ENCODE results near the gene CYBRD1. TPM values are rescaled to one million over a fixed set of nuclear protein-coding genes. Genes with fewer than 3 reads are reported as not detected.

The CYBRD1 gene
- total RNA-seq, 2 donors from 2014 or later, result 67.9 to 130 TPM

DNA sequence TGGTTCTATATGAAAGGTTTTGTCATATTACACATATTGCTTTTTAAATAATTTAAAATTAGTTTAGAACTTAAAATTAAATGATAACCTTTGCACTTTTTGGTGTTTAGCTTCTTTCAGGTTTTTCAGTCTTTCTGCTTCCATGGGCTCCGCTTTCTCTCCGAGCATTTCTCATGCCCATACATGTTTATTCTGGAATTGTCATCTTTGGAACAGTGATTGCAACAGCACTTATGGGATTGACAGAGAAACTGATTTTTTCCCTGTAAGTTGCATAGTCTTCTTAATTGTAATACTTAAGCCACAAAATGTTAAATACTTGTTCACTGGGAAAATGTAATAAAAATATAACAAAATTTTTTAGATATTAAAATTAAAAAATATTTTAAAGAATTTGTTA, 31.0 kb downstream of the CYBRD1 start:
- Histone ChIP-seq H3K4me3 (no peak overlapping the region), H3K27me3 (replicated peaks; ENCODE audit: insufficient read depth) (no peaks in the 10 kb centered on the region), H3K4me1 (replicated peaks) (no peaks in the 10 kb centered on the region), H3K36me3 (no peaks in the 10 kb centered on the region), H3K27ac (no peak overlapping the region), H3K9me3 (no peaks in the 10 kb centered on the region)
- DNase-seq (ENCODE audit: low spot score), result no peak
- intact Hi-C loops (cut with DNase I), result no loop called here
- TF ChIP-seq POLR2A (IDR thresholded peaks at IDR 0.05) (no peak), POLR2AphosphoS5 (IDR thresholded peaks at IDR 0.05) (no peak)
- TF ChIP-seq, protein P1, sequence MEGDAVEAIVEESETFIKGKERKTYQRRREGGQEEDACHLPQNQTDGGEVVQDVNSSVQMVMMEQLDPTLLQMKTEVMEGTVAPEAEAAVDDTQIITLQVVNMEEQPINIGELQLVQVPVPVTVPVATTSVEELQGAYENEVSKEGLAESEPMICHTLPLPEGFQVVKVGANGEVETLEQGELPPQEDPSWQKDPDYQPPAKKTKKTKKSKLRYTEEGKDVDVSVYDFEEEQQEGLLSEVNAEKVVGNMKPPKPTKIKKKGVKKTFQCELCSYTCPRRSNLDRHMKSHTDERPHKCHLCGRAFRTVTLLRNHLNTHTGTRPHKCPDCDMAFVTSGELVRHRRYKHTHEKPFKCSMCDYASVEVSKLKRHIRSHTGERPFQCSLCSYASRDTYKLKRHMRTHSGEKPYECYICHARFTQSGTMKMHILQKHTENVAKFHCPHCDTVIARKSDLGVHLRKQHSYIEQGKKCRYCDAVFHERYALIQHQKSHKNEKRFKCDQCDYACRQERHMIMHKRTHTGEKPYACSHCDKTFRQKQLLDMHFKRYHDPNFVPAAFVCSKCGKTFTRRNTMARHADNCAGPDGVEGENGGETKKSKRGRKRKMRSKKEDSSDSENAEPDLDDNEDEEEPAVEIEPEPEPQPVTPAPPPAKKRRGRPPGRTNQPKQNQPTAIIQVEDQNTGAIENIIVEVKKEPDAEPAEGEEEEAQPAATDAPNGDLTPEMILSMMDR (IDR thresholded peaks at IDR 0.05), result no peak
- 74% methylated on average over 2 of the region's 2 CpGs for WGBS

DNA sequence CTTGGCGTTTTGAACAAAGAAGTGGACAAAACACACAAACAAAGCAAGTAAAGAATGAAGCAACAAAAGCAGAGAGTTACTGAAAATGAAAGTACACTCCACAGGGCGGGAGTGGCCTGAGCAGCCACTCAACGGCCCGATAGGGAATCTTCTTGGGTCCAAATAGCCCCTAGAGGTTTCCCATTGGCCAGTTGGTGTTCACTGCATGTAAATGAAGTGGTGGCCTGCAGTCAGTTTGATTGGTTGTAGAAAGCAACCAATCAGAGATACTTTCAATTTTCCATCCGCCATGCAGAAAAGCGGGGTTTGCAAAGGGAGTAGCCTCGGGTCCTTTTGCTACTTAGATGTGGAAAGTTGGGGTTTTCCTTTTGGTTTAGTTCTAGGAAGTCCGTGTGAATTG, 31.6 kb downstream of the CYBRD1 start:
- no peaks in the 10 kb centered on the region for H3K9me3 ChIP-seq
- no peak overlapping the region for H3K27ac ChIP-seq
- no peaks in the 10 kb centered on the region for H3K4me1 ChIP-seq (replicated peaks)
- intact Hi-C loops (cut with DNase I), result no loop called here
- 91% methylated on average over 8 of the region's 8 CpGs for WGBS
- H3K36me3 ChIP-seq, result no peaks in the 10 kb centered on the region
- no peak for DNase-seq (ENCODE audit: low spot score)
- no peak overlapping the region for H3K4me3 ChIP-seq
- TF ChIP-seq POLR2AphosphoS5 (IDR thresholded peaks at IDR 0.05) (no peak), POLR2A (IDR thresholded peaks at IDR 0.05) (no peak)
- TF ChIP-seq, protein P1 (IDR thresholded peaks at IDR 0.05), result no peak
- H3K27me3 ChIP-seq (replicated peaks; ENCODE audit: insufficient read depth), result no peaks in the 10 kb centered on the region

DNA sequence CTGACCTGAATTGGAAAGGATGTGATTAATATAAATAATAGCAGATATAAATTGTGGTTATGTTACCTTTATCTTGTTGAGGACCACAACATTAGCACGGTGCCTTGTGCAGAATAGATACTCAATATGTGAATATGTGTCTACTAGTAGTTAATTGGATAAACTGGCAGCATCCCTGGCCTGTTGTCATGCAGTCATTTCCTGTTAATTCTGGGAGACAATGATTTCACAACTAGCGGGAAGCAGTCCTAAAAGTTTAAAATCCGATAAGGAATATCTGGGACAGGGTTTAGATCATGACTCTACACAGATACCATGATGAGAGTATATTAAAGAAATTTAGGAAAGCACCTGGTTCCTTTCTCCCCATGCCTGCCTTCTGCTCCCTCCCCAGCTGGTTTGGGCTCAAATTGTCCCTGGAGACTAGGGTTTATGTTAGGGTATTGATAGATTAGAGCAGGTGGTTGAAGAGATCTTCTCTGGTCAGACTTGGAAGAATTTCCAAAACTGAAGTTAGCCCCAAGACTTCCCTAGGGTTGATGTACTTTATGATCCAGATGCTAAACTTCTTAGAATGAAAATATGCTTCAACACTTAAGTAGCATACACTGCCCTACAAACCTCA, 32.8 kb downstream of the CYBRD1 start:
- H3K4me1 ChIP-seq (replicated peaks), result no peaks in the 10 kb centered on the region
- H3K27ac ChIP-seq, result no peak overlapping the region
- no peaks in the 10 kb centered on the region for H3K9me3 ChIP-seq
- WGBS, result 65% methylated on average over 3 of the region's 3 CpGs
- H3K4me3 ChIP-seq, result no peak overlapping the region
- TF ChIP-seq POLR2AphosphoS5 (IDR thresholded peaks at IDR 0.05) (no peak), POLR2A (IDR thresholded peaks at IDR 0.05) (no peak)
- TF ChIP-seq, protein P1 (IDR thresholded peaks at IDR 0.05), result no peak
- H3K27me3 ChIP-seq (replicated peaks; ENCODE audit: insufficient read depth), result no peaks in the 10 kb centered on the region
- intact Hi-C loops (cut with DNase I), result no loop called here
- DNase-seq (ENCODE audit: low spot score), result no peak
- H3K36me3 ChIP-seq, result no peaks in the 10 kb centered on the region

DNA sequence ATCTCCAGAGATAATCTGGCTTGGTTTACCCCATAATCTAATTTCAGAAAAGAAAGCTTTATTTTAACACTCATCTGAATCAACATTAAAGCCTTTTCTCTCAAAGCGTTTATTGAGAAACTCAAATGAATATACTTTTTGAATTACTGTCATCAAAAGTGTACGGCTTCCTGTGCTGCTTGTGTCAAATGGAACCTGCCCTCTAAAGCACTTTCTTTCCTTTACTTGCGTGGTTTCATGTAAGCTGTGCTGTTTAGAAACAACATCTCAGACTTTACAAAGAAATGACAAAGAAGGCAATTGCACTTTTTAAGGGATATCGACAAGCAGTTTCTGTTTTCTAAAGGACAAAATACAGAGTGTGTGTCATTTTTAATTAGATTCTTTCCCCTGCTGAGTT, 35.1 kb downstream of the CYBRD1 start:
- intact Hi-C loops (cut with DNase I), result no loop called here
- Histone ChIP-seq H3K4me1 (replicated peaks) (no peaks in the 10 kb centered on the region), H3K27ac (no peak overlapping the region), H3K27me3 (replicated peaks; ENCODE audit: insufficient read depth) (no peaks in the 10 kb centered on the region), H3K36me3 (no peaks in the 10 kb centered on the region), H3K4me3 (no peak overlapping the region), H3K9me3 (no peaks in the 10 kb centered on the region)
- whole genome bisulfite sequencing, result 72% methylated on average over 4 of the region's 4 CpGs
- no peak for DNase-seq (ENCODE audit: low spot score)
- TF ChIP-seq POLR2AphosphoS5 (IDR thresholded peaks at IDR 0.05) (no peak), POLR2A (IDR thresholded peaks at IDR 0.05) (no peak)
- TF ChIP-seq, protein P1 (IDR thresholded peaks at IDR 0.05), result no peak

DNA sequence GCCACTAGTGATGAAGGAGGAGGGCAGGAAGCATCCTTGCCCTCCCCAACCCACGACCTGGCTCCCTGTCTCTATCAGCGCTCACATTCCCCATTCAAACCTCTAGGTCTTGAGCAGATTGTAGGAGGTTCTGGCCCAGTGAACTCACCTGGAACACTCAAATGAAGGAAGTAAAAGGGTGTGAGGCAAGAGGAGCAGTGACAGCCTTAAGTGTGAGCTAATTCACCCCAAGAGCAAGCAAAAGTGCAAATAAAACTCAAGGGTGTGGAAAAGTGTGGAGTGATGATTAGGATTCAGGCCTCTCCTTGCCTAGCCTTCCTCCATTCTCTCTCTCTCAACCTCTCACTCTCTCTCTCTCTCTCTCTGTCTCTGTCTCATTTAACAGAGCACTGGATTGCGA, 41.0 kb downstream of the CYBRD1 start:
- Histone ChIP-seq H3K27ac (no peak overlapping the region), H3K9me3 (no peaks in the 10 kb centered on the region), H3K4me1 (replicated peaks) (peaks cover 3% of the 10 kb centered on the region), H3K27me3 (replicated peaks; ENCODE audit: insufficient read depth) (no peaks in the 10 kb centered on the region), H3K36me3 (no peaks in the 10 kb centered on the region), H3K4me3 (no peak overlapping the region)
- TF ChIP-seq, protein P1 (IDR thresholded peaks at IDR 0.05), result no peak
- no peak for TF ChIP-seq POLR2AphosphoS5 (IDR thresholded peaks at IDR 0.05)
- no peak for TF ChIP-seq POLR2A (IDR thresholded peaks at IDR 0.05)
- 93% methylated on average over 3 of the region's 3 CpGs for WGBS
- intact Hi-C loops (cut with DNase I), result no loop called here
- no peak for DNase-seq (ENCODE audit: low spot score)
